IMR-90 (cell line): Measurements from ENCODE around the gene KLLN. TPM values are rescaled to one million over a fixed set of nuclear protein-coding genes. Genes with fewer than 3 reads are reported as not detected.

ENCODE experiments used
- ATAC-seq: fragments of 200-7000 bp; cut with Tn5 transposase; 2 replicates; pipeline ENCODE4 v1.9.1; 2020; ENCODE audit warnings: low read depth, mild to moderate bottlenecking, moderate library complexity
- BruUV-seq: library from RNA; stranded (reverse); fragments of 400-500 nt; replicated peaks from 2 replicates; lab custom pipeline; 2021; lab: Mats Ljungman, UMichigan
- CTCF ChIA-PET: fragments of 300-600 bp; formaldehyde crosslinking; extraction: SDS; loops from one replicate; lab custom pipeline; 2021; ENCODE audit warnings: antibody characterized with exemption; lab: Yijun Ruan, JAX
- POLR2A ChIA-PET: fragments of 300-600 bp; sonication (Branson Sonifier 250); formaldehyde crosslinking; loops from one replicate; lab custom pipeline; 2022; ENCODE audit warnings: antibody characterized with exemption; ENCODE audit not compliant: unreplicated experiment; lab: Charles Lee
- DNase-seq: peaks from one replicate; pipeline ENCODE4 v3.0.0; 2013
- H2AFZ ChIP-seq: replicated peaks from 2 replicates; pipeline ENCODE3; 2013; ENCODE audit warnings: low read length, mild to moderate bottlenecking; ENCODE audit not compliant: poor library complexity
- H2AK5ac ChIP-seq: 2 replicates; pipeline ENCODE4 v1.6.1; 2013; ENCODE audit warnings: low read depth, low read length, inconsistent platforms
- H2AK9ac ChIP-seq: replicated peaks from 2 replicates; pipeline ENCODE3; 2013; ENCODE audit warnings: mild to moderate bottlenecking, low read depth, low read length, moderate library complexity; ENCODE audit not compliant: poor library complexity
- H2BK120ac ChIP-seq: 2 replicates; pipeline ENCODE4 v1.6.1; 2013; ENCODE audit warnings: low read depth, low read length, inconsistent platforms
- H2BK15ac ChIP-seq: 3 replicates; pipeline ENCODE4 v1.6.1; 2013; ENCODE audit warnings: low read depth, low read length, inconsistent platforms
- H2BK20ac ChIP-seq: 2 replicates; pipeline ENCODE4 v1.6.1; 2013; ENCODE audit warnings: low read depth, mild to moderate bottlenecking, inconsistent platforms, low read length, moderate library complexity
- H2BK5ac ChIP-seq: 2 replicates; pipeline ENCODE4 v1.6.1; 2013; ENCODE audit warnings: mild to moderate bottlenecking, low read depth, low read length, inconsistent platforms; ENCODE audit not compliant: poor library complexity, severe bottlenecking
- H3K14ac ChIP-seq: replicated peaks from 2 replicates; pipeline ENCODE4 v1.6.1; 2013; ENCODE audit warnings: low read depth, low read length, inconsistent platforms
- H3K18ac ChIP-seq: 2 replicates; pipeline ENCODE4 v1.6.1; 2013; ENCODE audit warnings: low read depth, low read length, control low read depth
- H3K23ac ChIP-seq: 2 replicates; pipeline ENCODE4 v1.6.1; 2013; ENCODE audit warnings: low read depth, low read length, inconsistent platforms
- H3K27ac ChIP-seq: 2 replicates; pipeline ENCODE4 v1.5.1; 2013; ENCODE audit warnings: mild to moderate bottlenecking, control low read depth, low read length; ENCODE audit not compliant: insufficient read depth
- H3K27me3 ChIP-seq: 2 replicates; pipeline ENCODE4 v1.6.1; 2013; ENCODE audit warnings: low read length; ENCODE audit not compliant: control insufficient read depth, insufficient read depth
- H3K36me3 ChIP-seq: 2 replicates; pipeline ENCODE4 v1.6.1; 2013; ENCODE audit warnings: low read length, mixed read lengths; ENCODE audit not compliant: control insufficient read depth, insufficient read depth
- H3K4ac ChIP-seq: 2 replicates; pipeline ENCODE4 v1.6.1; 2013; ENCODE audit warnings: low read depth, low read length, inconsistent platforms
- H3K4me1 ChIP-seq: 2 replicates; pipeline ENCODE4 v1.6.1; 2013; ENCODE audit warnings: low read length, mixed read lengths; ENCODE audit not compliant: control insufficient read depth, insufficient read depth
- H3K4me2 ChIP-seq: 2 replicates; pipeline ENCODE4 v1.6.1; 2013; ENCODE audit warnings: low read depth, mild to moderate bottlenecking, control low read depth, low read length, moderate library complexity
- H3K4me3 ChIP-seq: 2 replicates; pipeline ENCODE4 v1.5.1; 2013; ENCODE audit warnings: low read depth, mild to moderate bottlenecking, control low read depth, low read length, moderate library complexity; ENCODE audit not compliant: insufficient read depth
- H3K56ac ChIP-seq: 2 replicates; pipeline ENCODE4 v1.6.1; 2013; ENCODE audit warnings: low read length, inconsistent platforms; ENCODE audit not compliant: insufficient read depth; ENCODE audit errors: extremely low read depth
- H3K79me1 ChIP-seq, 2 experiments: 2 replicates each; pipeline ENCODE4 v1.6.1; 2013; ENCODE audit warnings: low read length in 2 of 2, inconsistent platforms in 1 of 2, low read depth in 1 of 2
- H3K9ac ChIP-seq: 2 replicates; pipeline ENCODE4 v1.6.1; 2013; ENCODE audit warnings: low read depth, low read length, control low read depth
- H3K9me1 ChIP-seq: 2 replicates; pipeline ENCODE4 v1.6.1; 2013; ENCODE audit warnings: low read length, inconsistent platforms; ENCODE audit not compliant: insufficient read depth
- H3K9me3 ChIP-seq: 2 replicates; pipeline ENCODE4 v1.6.1; 2013; ENCODE audit warnings: low read length; ENCODE audit not compliant: control insufficient read depth, insufficient read depth
- H4K20me1 ChIP-seq: 2 replicates; pipeline ENCODE4 v1.6.1; 2013; ENCODE audit warnings: low read length, inconsistent platforms; ENCODE audit not compliant: insufficient read depth
- H4K5ac ChIP-seq: 2 replicates; pipeline ENCODE4 v1.6.1; 2013; ENCODE audit warnings: mild to moderate bottlenecking, low read depth, low read length, control low read depth
- H4K8ac ChIP-seq, 2 experiments: 2 replicates each; pipeline ENCODE4 v1.6.1; 2013; ENCODE audit warnings: low read depth in 2 of 2, low read length in 2 of 2, control low read depth in 1 of 2, inconsistent platforms in 1 of 2
- H4K91ac ChIP-seq: 2 replicates; pipeline ENCODE4 v1.6.1; 2013; ENCODE audit warnings: low read depth, low read length, inconsistent platforms; ENCODE audit not compliant: insufficient read depth
- BHLHE40 ChIP-seq: fragments of 150-350 bp; IDR thresholded peaks from 2 replicates; pipeline ENCODE4 v1.6.1; 2016; ENCODE audit warnings: mild to moderate bottlenecking, low read depth, low read length
- CEBPB ChIP-seq: IDR thresholded peaks from 2 replicates; pipeline ENCODE4 v1.6.1; 2012; ENCODE audit warnings: low read depth, low read length, improper control_type of control experiment
- ELK1 ChIP-seq: fragments of 150-350 bp; IDR thresholded peaks from 2 replicates; pipeline ENCODE4 v1.6.1; 2016; ENCODE audit warnings: low read depth, mild to moderate bottlenecking, low read length, moderate library complexity, borderline replicate concordance
- MXI1 ChIP-seq: IDR thresholded peaks from 2 replicates; pipeline ENCODE4 v1.6.1; 2012; ENCODE audit warnings: low read depth, mild to moderate bottlenecking, low read length, moderate library complexity, borderline replicate concordance
- NFE2L2 ChIP-seq: fragments of 150-350 bp; IDR thresholded peaks from 2 replicates; pipeline ENCODE4 v1.6.1; 2016; ENCODE audit warnings: low read depth, mild to moderate bottlenecking, low read length
- POLR2A ChIP-seq: IDR thresholded peaks from 2 replicates; pipeline ENCODE4 v1.6.1; 2012; ENCODE audit warnings: mild to moderate bottlenecking, low read depth, low read length
- RAD21 ChIP-seq: IDR thresholded peaks from 2 replicates; pipeline ENCODE4 v1.6.1; 2012; ENCODE audit warnings: low read length, improper control_type of control experiment
- RCOR1 ChIP-seq: IDR thresholded peaks from 2 replicates; pipeline ENCODE4 v1.6.1; 2012; ENCODE audit warnings: mild to moderate bottlenecking, low read length, improper control_type of control experiment; ENCODE audit not compliant: insufficient replicate concordance
- RFX5 ChIP-seq: IDR thresholded peaks from 2 replicates; pipeline ENCODE4 v1.8.0; 2012; ENCODE audit warnings: low read depth, mild to moderate bottlenecking, low read length, moderate library complexity
- SMC3 ChIP-seq: fragments of 150-350 bp; IDR thresholded peaks from 2 replicates; pipeline ENCODE4 v1.6.1; 2016; ENCODE audit warnings: low read depth, mild to moderate bottlenecking, antibody characterized with exemption, low read length, moderate library complexity
- whole genome bisulfite sequencing, 2 experiments: methylation state at CpG; one replicate each; pipeline versions ENCODE4 v1.1.5 to v1.1.7; 2013; ENCODE audit warnings: missing lambda C conversion rate in 2 of 2; ENCODE audit not compliant: insufficient read length in 1 of 2; ENCODE audit errors: extremely low coverage in 2 of 2; 5-methylcytosine and 5-hydroxymethylcytosine counted together
- dilution Hi-C: fragments of 300-500 bp; cut with HindIII; formaldehyde crosslinking; loops from one replicate; pipeline ENCODE4 v1.14.3; 2018; ENCODE audit warnings: low sequenced_read_pairs; ENCODE audit not compliant: unreplicated experiment
- in situ Hi-C: fragments of 300-500 bp; cut with MboI; formaldehyde crosslinking; loops from 3 replicates; pipeline ENCODE4 v1.14.3; 2019; ENCODE audit warnings: low sequenced_read_pairs, inconsistent platforms, mixed read lengths
- intact Hi-C: fragments of 100-400 bp; cut with micrococcal nuclease; formaldehyde crosslinking; loops from 2 replicates; pipeline ENCODE4 v1.10.0; 2022
- polyA plus RNA-seq, 3 experiments: library from polyadenylated mRNA; depleted of rRNA; stranded (reverse); fragments of >200 nt; gene quantifications; 2 replicates each; pipeline ENCODE4 v1.2.3, GENCODE V29; 2012; ENCODE audit warnings: low replicate concordance in 1 of 3
- total RNA-seq: library from RNA; depleted of rRNA; stranded (reverse); fragments of >200 nt; gene quantifications from 2 replicates; pipeline ENCODE4 v1.2.3, GENCODE V29; 2012
- TF ChIP-seq, protein P1 (sequence below): conservative IDR thresholded peaks from 2 replicates; pipeline ENCODE4 v1.5.1; 2012; ENCODE audit warnings: mild to moderate bottlenecking, low read depth, low read length, improper control_type of control experiment

KLLN gene
- total and polyA plus RNA-seq, 2 of the 4 experiments (the other 2 are of a cell fraction), result 0.36 TPM

DNA sequence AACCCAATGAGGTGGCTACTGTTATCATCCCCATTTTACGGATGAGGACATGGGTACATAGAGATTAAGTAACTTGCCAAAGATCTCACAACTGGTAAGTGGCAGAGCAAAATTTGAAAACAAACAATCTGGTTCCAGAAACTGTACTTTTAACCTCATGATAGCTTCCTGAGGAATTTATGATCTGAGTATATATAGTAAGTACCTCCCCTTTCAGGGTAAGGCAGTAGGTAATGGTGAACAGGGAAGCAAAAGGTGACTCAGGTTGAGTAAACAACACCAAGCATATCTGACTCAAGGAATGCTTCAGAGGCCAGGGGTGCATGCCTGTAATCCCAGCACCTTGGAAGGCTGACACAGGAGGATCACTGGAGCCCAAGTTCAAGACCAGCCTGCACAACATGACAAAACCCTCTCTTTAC, 21.1 kb downstream of the KLLN start:
- Histone ChIP-seq H3K56ac (peak overlapping the region; percentile 35; the same call in 1 of the 2 replicates), H3K27me3 (no peaks in the 10 kb centered on the region), H2AK5ac (peak overlapping the region; percentile 95), H2AFZ (no peak overlapping the region), H3K4me2 (no peak overlapping the region), H3K4me1 (peaks cover 7% of the 10 kb centered on the region; the same call in 1 of the 2 replicates), H3K9me3 (no peaks in the 10 kb centered on the region), H3K4me3 (no peak overlapping the region), H2AK9ac (peak overlapping the region; percentile 85), H3K79me1 (peaks cover 0 to 10% of the 10 kb centered on the region in 2 experiments; a peak in 2 of 4 replicates), H3K9ac (no peak overlapping the region; the same call in 1 of the 2 replicates), H3K9me1 (peaks cover 14% of the 10 kb centered on the region), H4K20me1 (no peaks in the 10 kb centered on the region), H4K5ac (peak overlapping the region; percentile 72), H2BK120ac (peak overlapping the region; percentile 96), H3K27ac (peak overlapping the region; percentile 82; the same call in 1 of the 2 replicates), H3K18ac (peak overlapping the region; percentile 96), H3K14ac (peak overlapping the region; percentile 66), H2BK20ac (peak overlapping the region; percentile 71), H2BK15ac (peak overlapping the region; percentile 89; the same call in 2 of the 3 replicates), H4K8ac (peak overlapping the region; percentile 84 to 91), H3K4ac (peak overlapping the region; percentile 95), H4K91ac (peak overlapping the region; percentile 90), H2BK5ac (peak overlapping the region; percentile 99), H3K23ac (peak overlapping the region; percentile 93; the same call in 1 of the 2 replicates), H3K36me3 (no peaks in the 10 kb centered on the region)
- in situ Hi-C loops, result no loop called here
- dilution Hi-C loops, result no loop called here
- no peak for ATAC-seq
- TF ChIP-seq BHLHE40 (no peak), MXI1 (no peak), RFX5 (no peak), NFE2L2 (no peak), SMC3 (no peak), ELK1 (no peak), RCOR1 (no peak), POLR2A (no peak), RAD21 (no peak), CEBPB (no peak)
- TF ChIP-seq, protein P1, sequence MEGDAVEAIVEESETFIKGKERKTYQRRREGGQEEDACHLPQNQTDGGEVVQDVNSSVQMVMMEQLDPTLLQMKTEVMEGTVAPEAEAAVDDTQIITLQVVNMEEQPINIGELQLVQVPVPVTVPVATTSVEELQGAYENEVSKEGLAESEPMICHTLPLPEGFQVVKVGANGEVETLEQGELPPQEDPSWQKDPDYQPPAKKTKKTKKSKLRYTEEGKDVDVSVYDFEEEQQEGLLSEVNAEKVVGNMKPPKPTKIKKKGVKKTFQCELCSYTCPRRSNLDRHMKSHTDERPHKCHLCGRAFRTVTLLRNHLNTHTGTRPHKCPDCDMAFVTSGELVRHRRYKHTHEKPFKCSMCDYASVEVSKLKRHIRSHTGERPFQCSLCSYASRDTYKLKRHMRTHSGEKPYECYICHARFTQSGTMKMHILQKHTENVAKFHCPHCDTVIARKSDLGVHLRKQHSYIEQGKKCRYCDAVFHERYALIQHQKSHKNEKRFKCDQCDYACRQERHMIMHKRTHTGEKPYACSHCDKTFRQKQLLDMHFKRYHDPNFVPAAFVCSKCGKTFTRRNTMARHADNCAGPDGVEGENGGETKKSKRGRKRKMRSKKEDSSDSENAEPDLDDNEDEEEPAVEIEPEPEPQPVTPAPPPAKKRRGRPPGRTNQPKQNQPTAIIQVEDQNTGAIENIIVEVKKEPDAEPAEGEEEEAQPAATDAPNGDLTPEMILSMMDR, result no peak
- CTCF ChIA-PET, result interaction anchor here (0.7 kb wide), 1 partner anchor 24 kb away, joined by 3 read pairs; no protein-coding TSS in a partner anchor
- POLR2A ChIA-PET, result interaction anchor here (0.7 kb wide), 1 partner anchor 573 kb away, joined by 4 read pairs; no protein-coding TSS in a partner anchor
- BruUV-seq, result no TSS peak
- WGBS, 2 experiments, result no CpG with 5 or more reads among the region's 1 CpG
- intact Hi-C loops, result no loop called here
- DNase-seq, result peak; percentile 48
